GM21515 (cell line): Measurements from ENCODE around the gene PCSK6.
"Not testable (repeated sequence)": the region's sequence is repeated elsewhere in the genome, so short reads cannot be mapped to it uniquely, and the experiment has no call there.

ENCODE experiments used
- ATAC-seq: cut with Tn5 transposase; IDR thresholded peaks from one replicate; pipeline ENCODE4 v1.9.1; 2021; ENCODE audit not compliant: unreplicated experiment

Gene PCSK6

DNA sequence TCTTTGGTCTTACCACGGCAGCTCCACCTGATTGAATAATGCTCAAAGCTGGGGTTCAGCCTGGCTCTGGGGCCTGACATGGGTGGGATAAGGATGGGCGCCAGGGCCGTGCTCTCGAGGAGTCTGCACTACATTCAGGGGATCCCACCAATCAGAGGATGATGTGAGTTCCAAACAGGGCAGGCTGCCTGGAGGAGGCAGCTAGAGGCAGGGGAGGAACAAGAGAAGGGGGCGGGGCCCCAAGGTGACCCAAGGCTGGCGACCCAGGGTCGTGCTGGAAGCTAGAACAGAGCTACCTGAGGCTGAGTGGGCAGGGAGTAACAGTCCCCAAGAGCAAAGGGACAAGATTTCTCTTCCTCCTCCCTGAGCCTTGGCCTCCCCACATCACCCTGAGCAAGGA is 56.1 kb downstream of the PCSK6 start:
- ATAC-seq, result no peak

DNA sequence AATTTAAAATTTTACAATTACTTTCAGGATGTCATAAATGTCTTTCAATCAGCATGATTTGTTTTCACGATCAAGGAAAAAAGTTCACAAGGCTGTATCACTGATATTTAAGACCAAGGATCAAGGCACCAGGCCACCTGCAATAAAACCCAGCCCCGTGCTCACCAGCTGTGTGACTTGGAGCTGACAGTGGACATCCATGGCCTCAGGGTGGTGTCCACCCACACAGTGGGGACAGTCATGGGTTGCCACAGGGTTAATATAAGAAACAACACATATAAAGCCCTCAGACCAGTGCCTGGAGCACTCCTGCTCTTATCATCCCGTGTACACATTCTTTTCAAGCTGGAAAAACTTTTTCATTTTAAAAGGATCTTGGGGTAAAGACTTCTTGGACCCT is 56.5 kb downstream of the PCSK6 start:
- no peak for ATAC-seq

DNA sequence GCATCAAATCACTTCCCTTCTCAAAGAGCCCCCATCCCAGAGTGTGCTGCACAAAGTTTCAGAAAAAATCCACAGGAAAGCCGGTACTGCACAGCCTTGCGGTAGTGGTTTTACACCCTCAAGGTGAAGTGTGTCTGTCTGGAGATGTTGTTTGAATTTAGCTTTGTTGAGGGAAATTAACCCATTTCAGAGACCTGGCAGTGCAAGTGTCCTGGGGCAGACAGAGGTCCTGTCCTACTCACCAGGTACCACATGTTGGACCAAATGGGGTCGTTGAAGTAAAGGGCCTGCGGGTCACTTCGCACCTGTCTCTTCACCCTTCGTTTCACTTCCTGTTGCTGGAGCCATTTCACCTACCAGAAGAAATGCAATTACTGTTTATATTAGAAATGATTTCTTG is 57.8 kb downstream of the PCSK6 start:
- no peak for ATAC-seq

DNA sequence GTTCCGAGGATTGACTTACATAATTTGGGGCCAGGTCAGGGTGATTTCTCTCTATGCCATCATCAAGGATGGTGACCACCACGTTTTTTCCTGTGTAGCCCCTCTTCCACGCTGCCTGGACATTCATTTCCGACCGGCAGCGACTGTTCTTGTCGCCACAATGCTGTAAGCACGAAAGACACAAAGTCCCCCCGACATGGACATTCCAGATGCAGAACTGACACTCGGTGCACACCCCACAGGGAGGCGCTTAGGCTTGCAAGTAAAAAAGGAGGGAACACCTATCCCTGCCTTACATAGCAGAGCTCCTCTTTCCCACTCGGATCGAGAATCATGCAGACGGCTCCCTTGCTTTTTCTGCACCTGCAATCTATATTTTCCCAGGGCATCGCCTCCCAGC is 58.2 kb downstream of the PCSK6 start:
- no peak for ATAC-seq

DNA sequence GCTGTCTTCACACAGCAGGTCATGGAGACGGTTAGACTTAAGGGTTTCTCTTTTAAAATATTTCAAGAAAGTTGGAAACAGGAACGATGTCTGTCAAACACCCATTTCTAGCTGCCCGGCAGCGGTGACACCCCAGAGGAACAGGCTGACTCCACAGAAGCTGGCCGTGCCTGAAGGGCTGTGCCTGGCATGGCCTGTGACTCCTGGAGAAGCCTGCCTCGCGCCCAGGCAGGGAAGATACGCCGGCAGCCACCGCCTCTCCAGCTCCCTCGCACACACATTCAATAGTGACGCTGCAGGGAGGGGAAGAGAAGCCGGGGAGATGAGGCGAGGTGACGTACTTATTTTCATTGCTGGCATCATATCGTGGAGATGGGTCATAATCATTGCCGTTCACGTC is 59.9 kb downstream of the PCSK6 start:
- no peak for ATAC-seq

DNA sequence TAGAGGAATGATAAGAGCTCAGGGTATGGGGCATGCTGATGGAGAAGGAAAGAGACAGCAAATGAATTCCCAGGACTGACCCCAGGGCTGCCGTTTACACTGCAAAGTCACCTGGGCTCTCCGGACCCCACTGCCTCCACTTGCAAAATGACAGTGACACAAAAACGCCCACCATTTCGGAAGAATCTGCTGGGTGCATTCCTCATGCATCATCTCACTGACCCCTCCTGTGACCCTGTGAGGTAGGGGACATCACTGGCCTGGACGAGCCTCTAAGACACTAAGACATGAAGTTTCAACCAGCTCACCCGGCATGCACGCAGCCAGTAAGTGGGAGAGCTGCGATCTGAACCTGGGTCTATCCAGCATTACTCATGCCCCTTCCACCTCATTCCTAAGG is 60.3 kb downstream of the PCSK6 start:
- ATAC-seq, result no peak

DNA sequence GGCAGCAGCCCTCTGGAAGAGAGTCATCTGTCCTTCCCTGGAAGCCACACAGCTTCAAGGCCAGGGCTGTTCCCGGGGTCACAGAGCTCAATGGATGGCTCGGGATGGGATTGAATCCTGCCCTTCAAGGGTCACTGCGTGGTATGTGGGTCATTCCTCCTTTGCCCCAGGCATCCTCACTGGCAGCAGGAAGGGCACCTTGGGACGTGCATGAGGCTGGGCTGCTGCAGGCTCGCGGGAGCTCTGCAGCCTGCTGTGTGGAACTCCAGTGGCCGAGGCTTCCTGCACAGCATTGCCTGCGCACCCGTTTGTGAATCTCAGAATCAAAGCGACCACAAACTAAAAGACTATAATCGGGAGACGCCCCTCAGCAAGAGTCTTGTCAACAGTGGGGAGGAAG is 60.7 kb downstream of the PCSK6 start:
- ATAC-seq, result no peak

DNA sequence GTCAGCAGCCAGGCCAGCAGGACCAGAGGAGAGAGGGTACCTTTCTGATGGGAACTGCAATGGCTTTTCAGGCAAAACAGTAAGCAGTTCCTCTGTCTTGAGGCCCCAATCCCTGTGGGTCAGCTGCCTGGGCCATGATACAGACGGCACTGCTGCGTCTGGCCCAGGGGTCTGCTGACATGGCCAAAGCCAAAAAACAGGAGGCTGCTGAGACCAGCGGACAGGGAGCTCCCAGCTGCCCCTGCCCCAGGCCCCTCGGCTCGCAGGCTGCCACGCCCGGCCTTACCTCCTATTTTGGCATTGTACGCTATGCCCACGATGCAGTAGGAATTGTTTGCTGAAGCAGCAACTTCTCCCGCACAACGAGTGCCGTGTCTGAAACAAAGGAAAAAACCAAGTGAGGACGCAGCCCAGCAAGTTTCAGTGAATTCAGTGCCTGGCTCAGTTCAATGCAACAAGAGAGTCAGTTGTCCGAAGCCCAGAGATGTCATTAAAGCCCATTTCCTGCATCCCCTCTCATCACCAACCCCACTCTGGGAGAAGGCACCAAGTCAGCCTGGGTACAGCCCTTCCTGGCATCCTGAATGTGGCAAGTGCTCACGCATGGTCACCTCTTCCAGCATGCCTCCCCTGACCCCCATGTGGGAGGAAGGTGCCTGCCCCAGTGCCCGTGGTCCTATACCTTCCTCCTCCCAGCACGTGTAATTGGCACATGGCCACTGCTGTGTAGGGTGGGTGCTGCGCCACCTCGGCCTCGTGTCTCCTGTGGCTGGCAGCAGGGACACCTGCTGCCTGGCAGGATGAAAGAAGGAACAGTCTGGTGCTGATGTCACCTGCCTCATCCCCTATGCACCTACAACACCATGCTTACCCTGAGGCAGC is 61.7 kb downstream of the PCSK6 start:
- ATAC-seq, result no peak

DNA sequence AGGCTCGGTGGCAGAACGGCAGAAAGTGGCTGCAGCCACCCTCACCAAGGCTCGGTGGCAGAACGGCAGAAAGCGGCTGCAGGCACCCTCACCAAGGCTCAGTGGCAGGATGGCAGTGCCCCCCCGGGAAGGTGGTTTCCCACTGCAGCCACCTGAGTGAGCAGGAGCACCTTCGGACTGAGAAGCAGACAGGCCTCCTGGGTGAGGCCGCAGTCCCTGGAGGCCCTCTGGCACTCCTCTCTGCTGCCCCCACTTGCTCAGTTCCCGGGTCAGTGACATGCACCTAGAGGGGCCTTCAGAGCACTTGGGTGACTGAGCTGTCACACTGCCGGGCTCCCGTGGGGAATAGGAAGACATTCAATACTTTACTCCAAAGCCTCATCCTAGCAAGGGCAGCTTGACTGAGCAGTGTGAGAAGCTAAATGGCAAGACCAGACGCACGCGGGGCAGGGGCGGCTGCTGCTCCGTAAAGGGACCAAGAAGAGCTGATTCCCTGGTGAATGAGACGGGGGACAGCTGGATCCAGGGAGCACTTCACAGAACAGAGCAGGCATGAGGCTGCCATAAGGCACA is 62.7 kb downstream of the PCSK6 start:
- ATAC-seq, result no peak

DNA sequence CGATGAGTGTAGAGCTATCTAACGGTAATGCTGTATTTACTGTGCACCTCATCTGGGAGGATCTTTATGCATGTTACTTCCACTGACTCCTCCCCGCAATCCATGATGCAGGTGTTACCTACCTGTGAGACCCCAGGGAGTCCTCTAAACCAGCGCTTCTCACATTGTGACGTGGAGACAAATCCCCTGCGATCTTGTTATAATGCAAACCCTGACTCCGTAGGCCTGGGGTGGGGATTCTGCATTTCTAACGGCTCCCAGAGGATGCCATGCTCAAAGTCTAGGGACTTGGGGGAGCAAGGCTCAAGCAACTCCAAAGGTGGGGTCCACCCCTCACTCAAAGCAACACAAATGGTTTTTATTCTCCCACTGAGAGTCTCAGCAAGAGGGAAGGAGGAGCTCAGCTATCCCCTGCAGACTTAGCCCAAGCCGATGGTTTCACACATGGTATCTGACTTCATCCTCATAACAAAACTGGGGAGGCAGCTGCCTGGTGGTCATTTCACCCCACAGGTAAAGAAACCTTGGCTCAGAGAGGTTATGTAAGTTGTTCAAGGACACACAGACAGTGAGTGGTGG is 63.6 kb downstream of the PCSK6 start:
- ATAC-seq, result no peak

DNA sequence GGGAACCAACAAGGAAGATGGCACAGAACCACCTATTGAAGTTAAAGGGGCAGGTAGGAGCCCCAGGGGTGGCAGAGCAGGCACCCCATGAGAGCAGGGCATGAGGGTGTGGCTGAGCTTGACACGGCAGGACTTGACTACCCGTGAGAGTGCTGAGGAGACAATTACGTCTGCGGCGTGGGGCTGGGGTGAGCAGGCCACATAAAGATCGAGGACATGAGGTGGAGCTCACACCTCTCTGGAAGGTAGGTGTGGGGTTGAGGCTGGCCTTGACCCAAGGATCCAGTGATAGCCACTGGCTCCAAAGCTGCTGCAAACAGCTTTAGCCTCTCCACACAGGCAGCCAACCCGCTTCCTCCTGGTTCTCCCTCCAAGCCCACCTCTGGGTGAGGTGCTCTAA is 64.5 kb downstream of the PCSK6 start:
- ATAC-seq, result no peak

DNA sequence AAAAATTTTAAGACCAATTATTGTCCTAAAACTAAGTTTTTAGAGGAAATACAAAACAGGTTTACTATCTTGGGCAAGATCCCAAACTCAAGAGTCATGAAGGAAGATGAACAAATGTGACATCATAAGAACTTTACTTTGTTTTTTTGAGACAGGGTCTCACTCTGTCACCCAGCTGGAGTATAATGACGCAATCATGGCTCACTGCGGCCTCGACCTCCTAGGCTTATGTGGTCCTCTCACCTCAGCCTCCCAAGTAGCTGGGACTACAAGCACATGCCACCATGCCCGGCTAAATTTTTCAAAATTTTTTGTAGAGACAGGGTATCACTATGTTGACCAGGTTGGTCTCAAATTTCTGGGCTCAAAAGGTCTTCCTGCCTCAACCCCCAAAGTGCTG is 69.3 kb downstream of the PCSK6 start:
- no peak for ATAC-seq

DNA sequence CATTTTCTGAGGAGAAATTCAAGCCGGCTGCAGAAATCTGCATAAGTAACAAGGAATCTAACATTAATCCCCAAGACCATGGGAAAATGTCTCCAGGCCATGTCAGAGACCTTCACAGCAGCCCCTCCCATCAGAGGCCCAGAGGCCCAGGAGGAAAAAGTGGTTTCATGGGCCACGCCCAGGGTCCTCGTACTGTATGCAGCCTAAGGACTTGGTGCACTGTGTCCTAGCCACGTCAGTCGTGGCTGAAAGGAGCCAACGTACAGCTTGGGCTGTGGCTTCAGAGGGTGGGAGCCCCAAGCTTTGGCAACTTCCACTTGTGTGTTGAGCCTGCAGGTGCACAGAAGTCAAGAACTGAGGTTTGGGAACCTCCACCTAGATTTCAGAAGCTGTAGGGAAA is 73.0 kb downstream of the PCSK6 start:
- ATAC-seq, result not testable (repeated sequence)

DNA sequence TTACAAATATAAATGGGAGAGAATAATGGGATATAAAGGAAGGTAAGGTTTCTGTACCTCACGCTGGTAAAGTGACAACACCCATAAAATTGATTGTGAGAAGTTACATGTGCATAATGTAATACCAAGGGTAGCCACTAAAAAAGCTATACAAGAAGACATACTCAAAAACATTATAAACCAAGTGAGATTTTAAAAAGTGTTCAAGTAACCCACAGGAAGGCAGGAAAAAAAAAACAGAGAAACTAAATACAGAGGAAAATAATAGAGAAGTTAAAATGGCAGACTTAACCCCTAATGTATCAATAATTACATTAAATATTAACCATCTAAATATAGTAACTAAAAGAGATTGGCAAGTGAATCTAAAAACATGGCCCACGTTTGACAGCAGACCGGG is 76.3 kb downstream of the PCSK6 start:
- no peak for ATAC-seq

DNA sequence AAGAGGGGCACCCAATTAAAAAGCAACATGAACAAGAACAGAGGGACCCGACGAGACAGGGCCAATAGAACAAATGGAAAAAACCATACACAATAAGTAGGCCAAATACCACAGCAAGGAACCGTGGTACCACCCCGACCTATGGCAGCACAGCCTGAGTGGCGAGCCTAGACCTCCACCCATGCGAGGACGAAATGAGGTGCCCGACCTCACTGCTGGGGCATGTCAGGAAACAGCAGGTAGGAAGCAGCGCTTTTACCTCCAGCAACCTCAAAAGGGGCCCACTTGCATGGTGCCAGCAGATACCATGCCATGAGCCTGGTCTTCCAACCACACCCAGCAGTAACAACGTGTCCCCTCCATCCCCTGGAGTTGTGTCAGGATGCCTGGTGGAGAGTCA is 77.9 kb downstream of the PCSK6 start:
- no peak for ATAC-seq

DNA sequence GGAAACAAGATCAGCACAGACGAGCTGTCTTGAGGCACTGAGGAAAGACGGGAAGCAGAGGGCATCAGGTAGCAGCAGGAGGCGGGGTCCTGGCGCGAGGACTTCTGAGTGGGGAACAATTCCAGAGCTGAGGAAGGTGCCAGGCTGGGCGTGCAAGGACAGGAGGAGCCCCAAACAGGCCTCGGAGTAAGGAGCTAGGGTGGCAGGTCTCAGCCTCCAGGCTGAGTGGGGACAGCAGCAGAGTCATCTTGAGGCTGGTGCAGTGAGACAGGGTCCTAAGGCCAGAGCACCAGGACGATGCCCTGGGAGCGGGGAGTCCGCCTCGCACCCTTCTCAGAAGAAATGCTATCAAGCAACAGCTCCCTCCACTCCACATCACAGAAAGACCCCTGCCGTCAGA is 78.4 kb downstream of the PCSK6 start:
- ATAC-seq, result no peak

DNA sequence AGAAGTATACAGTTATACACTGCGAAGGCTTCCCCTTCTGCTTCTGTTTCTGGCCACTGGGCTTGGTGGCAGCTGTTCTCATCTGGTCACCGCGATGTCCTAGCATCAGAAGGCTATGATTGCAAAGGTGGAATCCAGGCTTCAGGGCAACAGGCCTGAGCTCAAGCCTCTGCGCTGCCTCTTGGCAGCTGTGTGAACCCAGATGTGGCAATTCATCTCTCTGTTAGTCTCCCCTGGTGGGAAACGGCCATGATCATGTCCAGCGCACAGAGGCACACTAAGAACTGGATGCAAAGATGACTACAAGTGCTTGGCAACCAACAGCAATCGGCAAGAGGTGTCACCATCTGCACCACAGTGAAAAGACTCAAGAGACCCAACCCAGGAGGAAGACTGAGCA is 78.9 kb downstream of the PCSK6 start:
- no peak for ATAC-seq

DNA sequence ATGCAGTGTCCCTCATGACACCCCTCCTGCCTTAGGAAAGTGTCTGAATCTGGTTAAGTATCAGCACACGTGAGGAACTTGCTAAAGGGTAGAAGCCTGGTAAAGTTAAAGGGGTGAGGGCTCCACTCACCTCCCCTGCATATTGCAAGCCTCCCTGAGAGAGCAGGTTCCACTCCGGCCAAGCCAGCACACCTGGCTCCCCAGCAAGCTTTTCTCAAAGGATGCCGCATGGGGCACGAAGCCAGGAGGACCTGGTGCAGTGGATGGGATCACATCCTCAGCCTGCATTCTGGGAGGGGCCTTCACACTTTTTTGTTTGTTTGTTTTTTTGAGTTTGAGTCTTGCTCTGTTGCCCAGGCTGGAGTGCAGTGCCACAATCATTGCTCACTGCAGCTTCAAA is 79.9 kb downstream of the PCSK6 start:
- ATAC-seq, result no peak

DNA sequence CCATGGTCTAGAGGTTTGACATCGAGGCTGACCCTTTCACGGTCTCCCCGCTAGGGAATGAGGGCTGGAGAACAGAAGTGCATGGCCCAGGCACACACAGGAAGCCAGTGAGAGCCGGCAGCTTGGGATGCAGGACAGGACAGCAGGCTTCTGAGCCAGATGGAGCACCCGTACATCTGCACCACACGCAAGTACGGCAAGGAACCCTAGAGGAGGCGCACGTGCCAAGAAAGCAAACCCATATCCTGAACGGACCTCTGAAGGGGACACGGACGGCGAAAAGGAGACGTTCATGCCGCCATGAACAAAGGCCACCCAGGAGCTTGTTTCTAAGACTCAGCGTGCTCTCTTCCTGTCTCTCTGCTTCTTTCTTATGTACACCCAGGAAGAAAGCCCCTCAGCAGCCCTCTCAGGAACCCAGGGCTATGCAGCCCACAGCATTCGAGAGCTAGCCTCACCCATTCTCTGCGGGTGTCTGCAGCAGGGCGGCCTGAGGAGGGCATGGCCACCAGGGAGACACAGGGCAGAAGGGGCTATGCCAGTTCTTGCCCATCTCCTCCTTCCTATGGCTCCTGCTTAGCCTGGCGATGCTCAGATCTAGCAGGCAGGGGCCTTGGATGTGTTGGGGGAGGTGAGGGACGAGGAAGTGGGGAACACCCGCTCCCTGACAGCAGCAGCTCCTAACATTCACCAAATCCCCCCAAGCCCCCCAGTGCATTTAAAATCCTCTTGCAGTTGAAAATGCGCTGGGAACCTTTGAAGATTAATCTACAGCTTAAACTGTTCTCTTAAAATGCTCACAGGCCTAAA is 81.3 kb downstream of the PCSK6 start:
- no peak for ATAC-seq

DNA sequence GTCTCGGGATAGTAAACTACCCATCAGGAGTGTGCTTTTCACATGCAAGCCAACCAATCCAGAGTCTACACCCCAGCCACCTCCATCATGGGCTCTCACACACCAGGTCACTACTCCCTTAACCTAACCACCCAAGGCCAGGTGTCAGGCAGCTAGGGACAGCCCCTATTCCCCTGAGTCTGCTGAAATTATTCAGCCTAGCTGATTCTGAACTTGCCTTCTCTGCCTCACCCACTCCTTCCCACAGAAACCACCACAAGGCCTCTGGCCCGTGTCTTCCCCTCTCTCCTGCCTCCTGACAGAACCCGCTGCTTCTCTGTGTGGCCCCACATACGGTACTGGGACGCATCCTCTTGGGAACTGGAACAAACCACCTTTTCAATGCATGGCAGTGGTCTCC is 82.1 kb downstream of the PCSK6 start:
- peak; percentile 98 for ATAC-seq

DNA sequence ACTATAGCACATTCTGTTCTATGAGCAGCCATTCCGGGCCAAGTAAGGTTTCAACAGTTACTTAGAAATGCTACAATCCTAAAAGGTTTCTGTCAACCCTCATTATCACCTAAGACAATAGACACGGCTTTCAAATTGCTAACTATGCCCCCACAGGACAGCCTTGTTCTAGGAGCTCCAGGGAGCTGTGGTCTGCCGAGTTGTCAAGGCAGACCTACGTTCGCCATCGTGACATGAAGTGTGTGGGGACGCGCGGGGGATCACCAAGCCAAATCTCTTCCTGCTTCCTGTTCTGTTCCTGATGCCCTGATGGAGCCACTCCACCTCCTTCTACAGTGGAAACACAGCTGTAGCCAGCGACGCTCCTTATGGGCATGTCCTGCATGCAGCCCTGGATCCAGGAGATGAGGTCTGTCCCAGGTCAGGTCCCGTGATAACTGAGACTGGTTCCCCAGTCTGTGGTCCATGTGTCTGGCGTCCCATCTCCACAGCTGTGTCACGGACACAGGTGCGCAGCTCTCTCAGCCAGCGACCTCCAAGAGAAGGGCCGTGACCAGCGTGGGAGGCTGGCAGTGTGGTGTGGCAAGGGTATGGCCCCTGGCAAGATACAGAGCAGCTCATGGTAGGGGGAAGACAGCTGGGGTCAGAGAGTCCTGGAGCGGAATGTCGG is 82.8 kb downstream of the PCSK6 start:
- peak; percentile 10 for ATAC-seq
